Kidney tubule cell (primary cell): Measurements from ENCODE around the gene KRT33B.
"Not testable (repeated sequence)": the region's sequence is repeated elsewhere in the genome, so short reads cannot be mapped to it uniquely, and the experiment has no call there.

Source experiments
- DNase-seq: peaks from one replicate; pipeline ENCODE4 v3.0.0-alpha.2; 2018; ENCODE audit warnings: low spot score

Gene KRT33B

DNA sequence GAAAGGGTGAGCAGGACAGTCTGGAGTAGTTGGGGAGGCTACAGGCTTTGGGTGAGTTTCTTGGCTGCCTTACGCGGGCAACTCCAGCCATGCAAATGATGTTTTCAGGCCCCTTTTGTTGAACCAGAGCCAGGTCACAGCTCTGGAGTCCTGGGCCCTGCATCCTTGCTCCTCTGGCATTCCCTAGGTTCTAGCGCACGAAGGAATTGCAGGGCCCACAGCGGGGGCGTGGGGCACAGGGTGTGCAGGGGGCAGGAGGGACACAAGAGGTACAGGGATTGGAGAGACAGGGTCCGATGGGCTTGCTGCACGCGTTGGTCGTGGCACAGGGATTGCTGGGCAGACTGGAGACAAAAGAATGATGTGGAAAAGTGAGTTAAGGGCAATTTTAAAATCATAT, 24.2 kb upstream of the KRT33B start:
- DNase-seq = no peak

DNA sequence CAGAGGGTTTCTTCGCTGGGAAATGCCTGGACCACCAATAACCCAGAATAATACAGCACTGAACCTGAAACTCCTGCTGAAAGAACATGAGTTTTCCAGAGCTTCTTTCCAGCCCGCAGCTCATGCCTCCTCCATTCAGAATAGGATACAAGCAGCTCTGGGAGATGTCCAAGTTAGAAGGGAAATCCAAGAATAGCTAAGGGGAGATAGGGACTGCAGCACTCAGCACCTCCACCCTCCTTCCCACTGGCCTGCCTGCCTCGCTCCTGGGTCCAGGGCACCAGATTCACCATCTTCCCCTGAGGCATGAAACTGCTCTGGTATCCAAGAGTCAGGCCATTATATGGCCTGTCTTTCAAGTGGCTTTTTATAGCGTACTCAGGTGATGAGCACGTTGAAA, 23.7 kb upstream of the KRT33B start:
- no peak for DNase-seq

DNA sequence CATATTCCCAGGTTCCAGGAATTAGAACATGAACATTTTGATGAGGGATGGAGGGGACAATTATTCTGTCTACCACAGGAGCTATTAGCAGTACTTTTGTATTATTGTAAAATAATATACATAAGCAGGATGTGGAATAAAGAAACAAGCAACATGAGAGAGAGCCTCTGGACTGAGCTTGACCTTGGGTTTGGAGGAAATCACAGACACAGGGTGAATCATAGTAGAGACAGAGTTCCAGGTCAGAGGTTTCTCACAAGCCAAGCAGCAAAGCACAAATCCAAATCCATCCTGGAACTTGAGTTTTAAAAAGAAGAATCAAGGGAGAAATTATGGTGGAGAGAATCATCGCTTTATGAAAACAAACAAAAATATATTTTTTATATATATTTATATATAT, 22.7 kb upstream of the KRT33B start:
- DNase-seq = peak; percentile 61

DNA sequence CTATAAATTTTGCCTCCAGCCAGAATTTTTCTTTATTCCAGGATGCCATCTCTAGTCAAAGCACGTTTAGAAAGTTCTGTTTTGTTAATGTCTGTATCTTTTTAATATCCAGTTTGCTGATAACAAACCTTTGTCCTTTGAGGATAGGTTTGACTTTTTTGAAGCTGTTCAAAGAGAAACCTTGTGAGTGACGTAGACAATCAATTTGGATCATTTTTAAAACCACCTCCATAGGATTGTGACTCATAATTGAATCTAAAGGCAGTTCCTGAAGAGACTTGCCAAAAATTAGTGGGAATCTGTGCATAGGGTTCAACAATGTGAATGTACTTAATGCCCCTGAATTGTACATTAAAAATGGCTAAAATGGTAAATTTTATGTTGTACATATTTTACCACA, 21.9 kb upstream of the KRT33B start:
- no peak for DNase-seq

- no peak for DNase-seq
These were observed 20.9 kb upstream of the KRT33B start for GRCh38 chr17:41390411-41390938.

GRCh38 chr17:41387670-41388069, 18.1 kb upstream of the KRT33B start:
- no peak for DNase-seq

DNA sequence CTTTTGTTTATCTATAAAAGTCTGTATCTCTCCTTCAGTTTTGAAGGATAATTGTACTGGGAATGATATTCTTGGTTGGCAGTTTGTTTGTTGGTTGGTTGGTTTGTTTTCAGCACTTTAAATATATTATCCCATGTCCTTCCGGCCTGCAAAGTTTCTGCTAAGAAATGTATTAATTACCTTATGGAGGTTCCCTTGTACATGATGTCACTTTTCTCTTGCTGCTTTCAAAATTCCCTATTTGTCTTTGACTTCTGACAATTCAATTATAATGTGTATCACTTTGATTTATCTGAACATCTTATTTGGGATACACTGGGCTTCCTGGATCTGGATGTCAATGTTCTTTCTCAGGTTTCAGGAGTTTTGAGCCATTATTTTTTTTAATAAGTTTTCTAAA, 16.6 kb upstream of the KRT33B start:
- no peak for DNase-seq

GRCh38 chr17:41383690-41384089, 14.1 kb upstream of the KRT33B start:
- DNase-seq = no peak

- peak; percentile 55 for DNase-seq
These were observed 12.8 kb upstream of the KRT33B start for GRCh38 chr17:41382394-41382793.

DNA sequence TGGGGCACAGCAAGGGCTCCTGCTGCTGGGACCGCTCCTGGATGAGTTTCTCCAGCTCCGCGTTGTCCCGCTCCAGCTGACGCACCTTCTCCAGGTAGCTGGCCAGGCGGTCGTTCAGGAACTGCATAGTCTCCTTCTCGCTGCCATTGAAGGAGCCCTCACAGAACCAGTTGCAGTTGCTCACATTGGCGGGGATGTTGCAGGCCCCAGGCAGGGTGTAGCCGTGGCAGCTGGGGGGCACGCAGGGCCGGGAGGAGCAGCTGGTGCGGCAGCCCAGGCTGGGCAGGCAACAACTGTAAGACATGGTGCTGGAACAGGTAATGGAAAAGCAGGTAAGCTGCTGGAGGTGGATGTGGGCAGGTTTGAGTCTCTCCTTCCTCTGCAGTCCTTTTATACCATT, 12.3 kb upstream of the KRT33B start, which contains the start of gene KRT34:
Gene KRT34 (minus strand): TSS at position 364 of the 400 bp plus-strand sequence. CDS start 60 bp downstream, at position 304.
- DNase-seq = not testable (repeated sequence)

GRCh38 chr17:41380091-41380490, 10.5 kb upstream of the KRT33B start:
- DNase-seq = peak; percentile 93

- peak; percentile 38 for DNase-seq
These were observed 7.9 kb upstream of the KRT33B start for GRCh38 chr17:41377546-41377945.

DNA sequence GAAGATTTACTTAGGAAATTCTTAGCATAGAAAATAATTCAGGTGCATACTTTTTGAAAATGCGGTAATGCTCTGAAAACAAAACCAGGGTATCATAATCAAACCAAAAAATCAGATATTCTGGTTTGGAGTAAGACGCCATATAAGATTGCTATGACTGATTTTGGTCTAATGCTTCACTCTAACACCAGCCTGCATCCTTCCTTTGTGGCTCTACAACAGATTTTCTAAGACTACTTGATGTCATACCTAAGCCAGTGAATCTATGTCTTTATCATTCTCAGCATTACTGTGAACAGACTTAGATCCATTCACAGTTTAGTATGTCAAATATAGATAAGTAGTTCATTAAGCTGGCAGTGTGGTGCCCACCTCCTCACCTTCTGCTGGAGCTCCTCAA, 590 bp downstream of the KRT33B start:
- DNase-seq = no peak

- peak; percentile 87 for DNase-seq
These were observed 2.1 kb downstream of the KRT33B start for GRCh38 chr17:41367426-41368075.

GRCh38 chr17:41366070-41366469, 3.5 kb downstream of the KRT33B start:
- no peak for DNase-seq

GRCh38 chr17:41363881-41364280, 5.7 kb downstream of the KRT33B start:
- peak; percentile 6 for DNase-seq

- DNase-seq = peak; percentile 95
These were observed 9.2 kb downstream of the KRT33B start for GRCh38 chr17:41360296-41360995.

DNA sequence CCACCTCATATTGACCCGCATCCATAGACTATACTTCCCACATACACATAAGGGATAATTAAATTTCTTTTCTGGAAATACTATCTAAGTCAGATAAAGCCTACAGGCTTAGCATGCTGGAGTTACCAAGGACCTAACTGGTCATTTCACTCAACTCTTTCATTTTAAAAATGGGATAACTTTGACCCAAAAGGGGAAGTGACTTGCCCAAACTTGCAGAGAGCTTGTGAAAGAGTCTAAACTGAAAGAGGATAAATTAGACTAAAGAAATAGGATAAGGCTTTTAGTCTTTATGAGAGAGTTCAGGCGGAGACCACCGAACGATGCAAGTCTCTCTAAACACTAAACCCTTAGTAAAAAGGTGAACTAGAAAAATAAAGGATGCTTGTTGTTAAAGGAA, 15.1 kb downstream of the KRT33B start:
- DNase-seq = no peak

DNA sequence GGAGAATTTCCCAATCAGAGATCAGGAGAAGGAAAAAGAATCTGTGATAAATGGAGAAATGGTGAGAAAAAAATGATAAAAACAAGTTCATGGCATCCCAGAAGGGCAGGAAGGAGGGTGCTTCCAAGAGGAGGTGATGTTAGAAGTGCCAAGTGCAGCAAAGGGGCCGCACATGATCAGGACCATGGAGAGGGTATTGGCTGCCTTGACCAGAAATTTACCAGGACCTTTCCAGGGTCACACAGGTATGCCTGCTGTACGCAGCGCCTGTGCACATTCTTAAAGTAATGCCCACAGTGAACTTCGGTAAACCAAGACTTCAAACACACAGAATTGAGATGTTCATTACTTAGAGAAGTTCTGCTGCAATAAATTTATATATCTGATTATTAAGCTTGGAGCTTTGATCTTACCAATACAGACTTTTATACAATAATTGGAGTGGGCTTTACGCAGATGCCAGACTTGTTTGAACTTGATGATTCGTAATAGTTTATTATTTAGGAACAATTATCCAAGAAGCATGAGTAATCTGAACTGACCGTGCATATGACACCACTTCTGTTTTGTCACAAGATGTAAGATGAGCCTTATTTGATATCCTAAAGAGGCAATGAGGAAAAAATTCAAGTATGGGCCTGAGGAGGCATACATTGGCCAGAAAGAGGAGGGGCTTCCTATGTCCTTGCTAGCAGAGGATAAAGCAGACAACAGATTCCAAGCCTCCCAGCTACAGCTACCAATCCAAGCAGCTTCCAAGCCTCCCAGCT, 16.8 kb downstream of the KRT33B start:
- no peak for DNase-seq

GRCh38 chr17:41351177-41351576, 18.4 kb downstream of the KRT33B start:
- DNase-seq = no peak

DNA sequence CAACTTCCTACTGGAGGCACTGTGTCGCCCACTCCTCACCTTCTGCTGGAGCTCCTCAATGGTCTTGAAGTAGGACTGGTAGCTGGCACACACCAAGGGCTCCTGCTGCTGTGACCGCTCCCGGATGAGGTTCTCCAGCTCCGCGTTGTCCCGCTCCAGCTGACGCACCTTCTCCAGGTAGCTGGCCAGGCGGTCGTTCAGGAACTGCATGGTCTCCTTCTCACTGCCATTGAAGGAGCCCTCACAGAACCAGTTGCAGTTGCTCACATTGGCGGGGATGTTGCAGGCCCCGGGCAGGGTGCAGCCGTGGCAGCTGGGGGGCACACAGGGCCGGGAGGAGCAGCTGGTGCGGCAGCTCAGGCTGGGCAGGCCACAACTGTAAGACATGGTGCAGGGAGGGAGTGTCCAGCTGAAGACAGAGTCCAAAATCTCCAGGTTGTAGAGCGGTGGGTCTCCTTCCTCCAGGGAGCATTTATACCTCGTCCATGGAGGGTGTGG, 19.2 kb downstream of the KRT33B start, which contains the start of gene KRT33A:
Gene KRT33A (minus strand): TSS at position 448 of the 498 bp plus-strand sequence. CDS start 61 bp downstream, at position 387.
- DNase-seq = not testable (repeated sequence)
